Esophagus muscularis mucosa (tissue), 3 donors: ENCODE results near the gene SPI1.

Experiments
- POLR2AphosphoS5 ChIP-seq, 2 donors: sonication (generic); formaldehyde crosslinking; IDR thresholded peaks; one replicate each; pipeline ENCODE4 v1.6.1; 2017; ENCODE audit warnings: antibody characterized with exemption in 2 of 2
- TF ChIP-seq, protein P1 (sequence below), 3 experiments: fragments of 200-600 bp in 2 of 3; fragments of 450-650 bp in 1 of 3; sonication (generic) in 2 of 3; IDR thresholded peaks; one replicate each; pipeline ENCODE4 v1.5.1; 2017 to 2019; ENCODE audit warnings: antibody characterized with exemption in 3 of 3, mild to moderate bottlenecking in 2 of 3, moderate library complexity in 1 of 3

- no peak for TF ChIP-seq POLR2AphosphoS5 (IDR thresholded peaks at IDR 0.05)
- TF ChIP-seq, protein P1, sequence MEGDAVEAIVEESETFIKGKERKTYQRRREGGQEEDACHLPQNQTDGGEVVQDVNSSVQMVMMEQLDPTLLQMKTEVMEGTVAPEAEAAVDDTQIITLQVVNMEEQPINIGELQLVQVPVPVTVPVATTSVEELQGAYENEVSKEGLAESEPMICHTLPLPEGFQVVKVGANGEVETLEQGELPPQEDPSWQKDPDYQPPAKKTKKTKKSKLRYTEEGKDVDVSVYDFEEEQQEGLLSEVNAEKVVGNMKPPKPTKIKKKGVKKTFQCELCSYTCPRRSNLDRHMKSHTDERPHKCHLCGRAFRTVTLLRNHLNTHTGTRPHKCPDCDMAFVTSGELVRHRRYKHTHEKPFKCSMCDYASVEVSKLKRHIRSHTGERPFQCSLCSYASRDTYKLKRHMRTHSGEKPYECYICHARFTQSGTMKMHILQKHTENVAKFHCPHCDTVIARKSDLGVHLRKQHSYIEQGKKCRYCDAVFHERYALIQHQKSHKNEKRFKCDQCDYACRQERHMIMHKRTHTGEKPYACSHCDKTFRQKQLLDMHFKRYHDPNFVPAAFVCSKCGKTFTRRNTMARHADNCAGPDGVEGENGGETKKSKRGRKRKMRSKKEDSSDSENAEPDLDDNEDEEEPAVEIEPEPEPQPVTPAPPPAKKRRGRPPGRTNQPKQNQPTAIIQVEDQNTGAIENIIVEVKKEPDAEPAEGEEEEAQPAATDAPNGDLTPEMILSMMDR (IDR thresholded peaks at IDR 0.05), result no peak
Measured at GRCh38 chr11:47391077-47391583, 12.8 kb upstream of the SPI1 start.
